K562 (cell line): ENCODE data around the gene ITPR2. TPM values are rescaled to one million over a fixed set of nuclear protein-coding genes. Genes with fewer than 3 reads are reported as not detected.

Source experiments
- ARID1B ChIP-seq: fragments of 450-650 bp; IDR thresholded peaks from 2 replicates; pipeline ENCODE4 v1.6.1; 2016; ENCODE audit warnings: antibody characterized with exemption, mild to moderate bottlenecking, inconsistent platforms
- CBX1 ChIP-seq: sonication (generic); IDR thresholded peaks from 2 replicates; pipeline ENCODE4 v1.6.1; 2016; ENCODE audit warnings: antibody characterized with exemption, low read depth, mild to moderate bottlenecking
- FOXA1 ChIP-seq: fragments of 450-650 bp; IDR thresholded peaks from 2 replicates; pipeline ENCODE4 v1.6.1; 2016; ENCODE audit warnings: mild to moderate bottlenecking, borderline replicate concordance
- GTF2E2 ChIP-seq: fragments of 200-800 bp; sonication (Bioruptor generic); IDR thresholded peaks from 2 replicates; pipeline ENCODE4 v1.6.1; 2016; ENCODE audit warnings: missing genetic modification characterization, missing compliant biosample characterization
- HEY1 ChIP-seq: fragments of 250-450 bp; sonication (Bioruptor Pico); IDR thresholded peaks from 2 replicates; pipeline ENCODE4 v1.5.0; 2020; ENCODE audit warnings: mild to moderate bottlenecking, moderate library complexity, borderline replicate concordance
- HMG20B ChIP-seq: fragments of 250-450 bp; sonication (Bioruptor Pico); IDR thresholded peaks from 2 replicates; pipeline ENCODE4 v1.5.0; 2021; ENCODE audit warnings: mild to moderate bottlenecking
- PHB2 ChIP-seq: fragments of 450-650 bp; IDR thresholded peaks from 2 replicates; pipeline ENCODE4 v1.6.1; 2017; ENCODE audit warnings: low read depth
- SAFB ChIP-seq: fragments of 200-400 bp; formaldehyde crosslinking; IDR thresholded peaks from 2 replicates; pipeline ENCODE4 v1.6.1; 2017; ENCODE audit warnings: low read depth, low read length, borderline replicate concordance
- TCF3 ChIP-seq: sonication (generic); formaldehyde crosslinking; IDR thresholded peaks from 2 replicates; pipeline ENCODE4 v1.4.0; 2020; ENCODE audit warnings: mild to moderate bottlenecking, missing genetic modification reagents
- YBX1 ChIP-seq: fragments of 450-650 bp; IDR thresholded peaks from 2 replicates; pipeline ENCODE4 v1.7.1; 2016; ENCODE audit warnings: mild to moderate bottlenecking
- ZNF239 ChIP-seq: fragments of 250-450 bp; sonication (Bioruptor Pico); IDR thresholded peaks from 2 replicates; pipeline ENCODE4 v1.4.0; 2020; ENCODE audit warnings: mild to moderate bottlenecking
- ZNF717 ChIP-seq: fragments of 250-450 bp; sonication (Bioruptor Pico); IDR thresholded peaks from 2 replicates; pipeline ENCODE4 v1.5.0; 2021
- polyA plus RNA-seq, 8 experiments: library from polyadenylated mRNA; depleted of rRNA in 4 of 8; stranded (reverse) in 5 of 8; unstranded in 3 of 8; fragments of >200 nt; fragmentation: Nextera tagmentation in 2 of 8; fragmentation: Illumina TruSeq in 1 of 8; extraction: Ambion mirVana in 2 of 8; extraction: Trizol in 1 of 8; gene quantifications; 2 replicates each; pipeline versions ENCODE4 v1.2.1 to v1.2.3, GENCODE V29; 2011 to 2014; ENCODE audit warnings: inconsistent platforms in 1 of 8, missing spikeins in 1 of 8
- total RNA-seq, 7 experiments: library from RNA; depleted of rRNA in 6 of 7; stranded (reverse); fragments of >200 nt in 6 of 7; fragmentation: Illumina TruSeq in 2 of 7; extraction: Trizol in 2 of 7; gene quantifications; 2 replicates each; pipeline versions ENCODE4 v1.2.1 to v1.2.3, GENCODE V29; 2011 to 2021; ENCODE audit warnings: low replicate concordance in 1 of 7
- TF ChIP-seq, protein P1 (sequence below), 2 experiments: fragments of 450-650 bp; IDR thresholded peaks; 2 replicates each; pipeline ENCODE4 v1.6.1; 2018; ENCODE audit warnings: mild to moderate bottlenecking in 2 of 2, low read depth in 1 of 2; ENCODE audit not compliant: partially characterized antibody in 2 of 2
- TF ChIP-seq, protein P2 (sequence below): sonication (generic); formaldehyde crosslinking; IDR thresholded peaks from 2 replicates; pipeline ENCODE4 v1.8.0; 2022; ENCODE audit warnings: mild to moderate bottlenecking, low read depth, missing genetic modification reagents
- TF ChIP-seq, protein P3 (sequence below): fragments of 250-450 bp; sonication (Bioruptor Pico); IDR thresholded peaks from 2 replicates; pipeline ENCODE4 v1.5.0; 2021; ENCODE audit warnings: mild to moderate bottlenecking, borderline replicate concordance
- TF ChIP-seq, protein P4 (sequence below), 2 experiments: fragments of 450-650 bp in 1 of 2; sonication (generic) in 1 of 2; formaldehyde crosslinking in 1 of 2; IDR thresholded peaks in 1 of 2; conservative IDR thresholded peaks in 1 of 2; 2 replicates each; pipeline versions ENCODE4 v1.6.1 to v1.8.1; 2016 to 2023; ENCODE audit warnings: mild to moderate bottlenecking in 2 of 2, moderate library complexity in 2 of 2, inconsistent platforms in 1 of 2, missing genetic modification reagents in 1 of 2
- TF ChIP-seq, protein P5 (sequence below): fragments of 450-650 bp; IDR thresholded peaks from 2 replicates; pipeline ENCODE4 v1.6.1; 2016; ENCODE audit warnings: low read depth, mild to moderate bottlenecking, moderate library complexity
- TF ChIP-seq, protein P6 (sequence below): sonication (generic); formaldehyde crosslinking; IDR thresholded peaks from 2 replicates; pipeline ENCODE4 v1.8.0; 2022; ENCODE audit warnings: mild to moderate bottlenecking, missing genetic modification reagents

Gene ITPR2
- total and polyA plus RNA-seq, 9 of the 15 experiments (the other 6 are each of a cell fraction or from before 2014, with no cell fraction given) = 0.21 to 3.3 (median 0.95) TPM

DNA sequence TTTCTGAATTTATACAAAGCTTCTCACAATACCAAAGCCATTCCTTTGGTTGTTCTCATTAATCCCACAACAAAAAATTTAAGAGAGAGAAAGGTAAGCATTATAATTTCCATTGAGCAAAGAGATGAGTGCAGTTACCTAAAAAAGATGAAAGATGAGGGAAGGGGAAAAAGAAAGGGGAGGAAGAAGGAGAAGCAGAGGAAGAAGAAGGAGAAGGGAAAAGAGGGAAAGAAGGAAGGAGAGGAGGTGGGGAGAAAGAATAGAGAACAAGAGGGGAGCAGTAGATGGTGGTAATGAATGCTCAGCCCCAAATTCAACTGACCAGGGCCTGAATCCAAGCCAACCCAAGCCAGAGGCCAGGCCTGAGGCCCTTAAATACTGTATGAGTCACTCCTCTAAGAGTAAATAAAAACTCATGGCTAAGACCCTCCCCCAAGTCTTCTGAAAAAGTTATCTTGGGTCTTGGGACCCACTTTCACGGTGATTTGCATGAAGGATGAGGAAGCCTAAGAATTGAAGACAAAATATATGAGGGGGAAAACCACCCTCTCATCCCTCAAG, 144.6 kb downstream of the ITPR2 start (continued):
- TF ChIP-seq, protein P1, sequence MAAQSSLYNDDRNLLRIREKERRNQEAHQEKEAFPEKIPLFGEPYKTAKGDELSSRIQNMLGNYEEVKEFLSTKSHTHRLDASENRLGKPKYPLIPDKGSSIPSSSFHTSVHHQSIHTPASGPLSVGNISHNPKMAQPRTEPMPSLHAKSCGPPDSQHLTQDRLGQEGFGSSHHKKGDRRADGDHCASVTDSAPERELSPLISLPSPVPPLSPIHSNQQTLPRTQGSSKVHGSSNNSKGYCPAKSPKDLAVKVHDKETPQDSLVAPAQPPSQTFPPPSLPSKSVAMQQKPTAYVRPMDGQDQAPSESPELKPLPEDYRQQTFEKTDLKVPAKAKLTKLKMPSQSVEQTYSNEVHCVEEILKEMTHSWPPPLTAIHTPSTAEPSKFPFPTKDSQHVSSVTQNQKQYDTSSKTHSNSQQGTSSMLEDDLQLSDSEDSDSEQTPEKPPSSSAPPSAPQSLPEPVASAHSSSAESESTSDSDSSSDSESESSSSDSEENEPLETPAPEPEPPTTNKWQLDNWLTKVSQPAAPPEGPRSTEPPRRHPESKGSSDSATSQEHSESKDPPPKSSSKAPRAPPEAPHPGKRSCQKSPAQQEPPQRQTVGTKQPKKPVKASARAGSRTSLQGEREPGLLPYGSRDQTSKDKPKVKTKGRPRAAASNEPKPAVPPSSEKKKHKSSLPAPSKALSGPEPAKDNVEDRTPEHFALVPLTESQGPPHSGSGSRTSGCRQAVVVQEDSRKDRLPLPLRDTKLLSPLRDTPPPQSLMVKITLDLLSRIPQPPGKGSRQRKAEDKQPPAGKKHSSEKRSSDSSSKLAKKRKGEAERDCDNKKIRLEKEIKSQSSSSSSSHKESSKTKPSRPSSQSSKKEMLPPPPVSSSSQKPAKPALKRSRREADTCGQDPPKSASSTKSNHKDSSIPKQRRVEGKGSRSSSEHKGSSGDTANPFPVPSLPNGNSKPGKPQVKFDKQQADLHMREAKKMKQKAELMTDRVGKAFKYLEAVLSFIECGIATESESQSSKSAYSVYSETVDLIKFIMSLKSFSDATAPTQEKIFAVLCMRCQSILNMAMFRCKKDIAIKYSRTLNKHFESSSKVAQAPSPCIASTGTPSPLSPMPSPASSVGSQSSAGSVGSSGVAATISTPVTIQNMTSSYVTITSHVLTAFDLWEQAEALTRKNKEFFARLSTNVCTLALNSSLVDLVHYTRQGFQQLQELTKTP (IDR thresholded peaks at IDR 0.05; ENCODE audit: low read depth in 1 of 2, partially characterized antibody in 2 of 2) = no peak
- TF ChIP-seq, protein P2, sequence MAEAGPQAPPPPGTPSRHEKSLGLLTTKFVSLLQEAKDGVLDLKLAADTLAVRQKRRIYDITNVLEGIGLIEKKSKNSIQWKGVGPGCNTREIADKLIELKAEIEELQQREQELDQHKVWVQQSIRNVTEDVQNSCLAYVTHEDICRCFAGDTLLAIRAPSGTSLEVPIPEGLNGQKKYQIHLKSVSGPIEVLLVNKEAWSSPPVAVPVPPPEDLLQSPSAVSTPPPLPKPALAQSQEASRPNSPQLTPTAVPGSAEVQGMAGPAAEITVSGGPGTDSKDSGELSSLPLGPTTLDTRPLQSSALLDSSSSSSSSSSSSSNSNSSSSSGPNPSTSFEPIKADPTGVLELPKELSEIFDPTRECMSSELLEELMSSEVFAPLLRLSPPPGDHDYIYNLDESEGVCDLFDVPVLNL (CRISPR knock-in tag) = no peak
- TF ChIP-seq GTF2E2 (no peak), FOXA1 (no peak), YBX1 (no peak), PHB2 (no peak), CBX1 (no peak), ZNF239 (CRISPR knock-in tag) (no peak), SAFB (no peak), HEY1 (no peak), HMG20B (CRISPR knock-in tag) (no peak), TCF3 (no peak), ARID1B (peak; percentile 38; the same call in 1 of the 2 replicates), ZNF717 (no peak)
- TF ChIP-seq, protein P3, sequence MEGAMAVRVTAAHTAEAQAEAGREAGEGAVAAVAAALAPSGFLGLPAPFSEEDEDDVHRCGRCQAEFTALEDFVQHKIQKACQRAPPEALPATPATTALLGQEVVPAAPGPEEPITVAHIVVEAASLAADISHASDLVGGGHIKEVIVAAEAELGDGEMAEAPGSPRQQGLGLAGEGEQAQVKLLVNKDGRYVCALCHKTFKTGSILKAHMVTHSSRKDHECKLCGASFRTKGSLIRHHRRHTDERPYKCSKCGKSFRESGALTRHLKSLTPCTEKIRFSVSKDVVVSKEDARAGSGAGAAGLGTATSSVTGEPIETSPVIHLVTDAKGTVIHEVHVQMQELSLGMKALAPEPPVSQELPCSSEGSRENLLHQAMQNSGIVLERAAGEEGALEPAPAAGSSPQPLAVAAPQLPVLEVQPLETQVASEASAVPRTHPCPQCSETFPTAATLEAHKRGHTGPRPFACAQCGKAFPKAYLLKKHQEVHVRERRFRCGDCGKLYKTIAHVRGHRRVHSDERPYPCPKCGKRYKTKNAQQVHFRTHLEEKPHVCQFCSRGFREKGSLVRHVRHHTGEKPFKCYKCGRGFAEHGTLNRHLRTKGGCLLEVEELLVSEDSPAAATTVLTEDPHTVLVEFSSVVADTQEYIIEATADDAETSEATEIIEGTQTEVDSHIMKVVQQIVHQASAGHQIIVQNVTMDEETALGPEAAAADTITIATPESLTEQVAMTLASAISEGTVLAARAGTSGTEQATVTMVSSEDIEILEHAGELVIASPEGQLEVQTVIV = no peak
- TF ChIP-seq, protein P4, sequence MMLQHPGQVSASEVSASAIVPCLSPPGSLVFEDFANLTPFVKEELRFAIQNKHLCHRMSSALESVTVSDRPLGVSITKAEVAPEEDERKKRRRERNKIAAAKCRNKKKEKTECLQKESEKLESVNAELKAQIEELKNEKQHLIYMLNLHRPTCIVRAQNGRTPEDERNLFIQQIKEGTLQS (IDR thresholded peaks at IDR 0.05) = no peak; the same call in 1 of the 2 replicates
- TF ChIP-seq, protein P4 (CRISPR knock-in tag; conservative IDR thresholded peaks at IDR 0.05) = no peak
- TF ChIP-seq, protein P5, sequence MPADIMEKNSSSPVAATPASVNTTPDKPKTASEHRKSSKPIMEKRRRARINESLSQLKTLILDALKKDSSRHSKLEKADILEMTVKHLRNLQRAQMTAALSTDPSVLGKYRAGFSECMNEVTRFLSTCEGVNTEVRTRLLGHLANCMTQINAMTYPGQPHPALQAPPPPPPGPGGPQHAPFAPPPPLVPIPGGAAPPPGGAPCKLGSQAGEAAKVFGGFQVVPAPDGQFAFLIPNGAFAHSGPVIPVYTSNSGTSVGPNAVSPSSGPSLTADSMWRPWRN = no peak
- TF ChIP-seq, protein P6, sequence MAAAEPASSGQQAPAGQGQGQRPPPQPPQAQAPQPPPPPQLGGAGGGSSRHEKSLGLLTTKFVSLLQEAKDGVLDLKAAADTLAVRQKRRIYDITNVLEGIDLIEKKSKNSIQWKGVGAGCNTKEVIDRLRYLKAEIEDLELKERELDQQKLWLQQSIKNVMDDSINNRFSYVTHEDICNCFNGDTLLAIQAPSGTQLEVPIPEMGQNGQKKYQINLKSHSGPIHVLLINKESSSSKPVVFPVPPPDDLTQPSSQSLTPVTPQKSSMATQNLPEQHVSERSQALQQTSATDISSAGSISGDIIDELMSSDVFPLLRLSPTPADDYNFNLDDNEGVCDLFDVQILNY (CRISPR knock-in tag) = no peak
